Neural cell (in vitro differentiated cells): Measurements from ENCODE around the gene TUB. TPM values are rescaled to one million over a fixed set of nuclear protein-coding genes. Genes with fewer than 3 reads are reported as not detected.

Experiments
- H2AFZ ChIP-seq: fragments of 200-600, 300-800 bp; sonication (generic), shearing (Covaris generic); 2 replicates; pipeline ENCODE4 v1.6.0; 2014; ENCODE audit warnings: low read depth, mild to moderate bottlenecking, antibody characterized with exemption, low read length, moderate library complexity
- H3F3A ChIP-seq: fragments of 200-600 bp; shearing (Covaris generic); 2 replicates; pipeline ENCODE4 v1.6.1; 2016; ENCODE audit warnings: mild to moderate bottlenecking, moderate library complexity, mixed read lengths, antibody characterized with exemption, low read length; ENCODE audit not compliant: insufficient read depth, poor library complexity, severe bottlenecking
- H3K27ac ChIP-seq: fragments of 200-600, 300-800 bp; sonication (generic), shearing (Covaris generic); 2 replicates; pipeline ENCODE4 v1.5.1; 2014; ENCODE audit warnings: mild to moderate bottlenecking, low read length, moderate library complexity
- H3K27me3 ChIP-seq: fragments of 300-800, 200-600 bp; sonication (generic), shearing (Covaris generic); 2 replicates; pipeline ENCODE4 v1.6.0; 2014; ENCODE audit warnings: mild to moderate bottlenecking, low read depth, low read length, moderate library complexity; ENCODE audit not compliant: insufficient read depth
- H3K36me3 ChIP-seq: fragments of 300-800, 200-600 bp; sonication (generic), shearing (Covaris generic); 2 replicates; pipeline ENCODE4 v1.5.1; 2014; ENCODE audit warnings: mild to moderate bottlenecking, antibody characterized with exemption, low read length, moderate library complexity; ENCODE audit not compliant: insufficient read depth
- H3K4me2 ChIP-seq: fragments of 300-800, 200-600 bp; sonication (generic), shearing (Covaris generic); 2 replicates; pipeline ENCODE4 v1.6.0; 2014; ENCODE audit warnings: mild to moderate bottlenecking, low read length
- H3K4me3 ChIP-seq: fragments of 300-800, 200-600 bp; sonication (generic), shearing (Covaris generic); 2 replicates; pipeline ENCODE4 v1.5.1; 2014; ENCODE audit warnings: mild to moderate bottlenecking, low read length, moderate library complexity
- H3K79me2 ChIP-seq: fragments of 200-600 bp; shearing (Covaris generic); replicated peaks from 2 replicates; pipeline ENCODE4 v1.6.0; 2014; ENCODE audit warnings: mild to moderate bottlenecking, low read length, moderate library complexity; ENCODE audit not compliant: insufficient read depth
- H3K9ac ChIP-seq: fragments of 300-800, 200-600 bp; sonication (generic), shearing (Covaris generic); 2 replicates; pipeline ENCODE4 v1.6.1; 2016; ENCODE audit warnings: mild to moderate bottlenecking, low read length, mixed read lengths
- H3K9me2 ChIP-seq: fragments of 200-600 bp; shearing (Covaris generic); 2 replicates; pipeline ENCODE4 v1.6.1; 2016; ENCODE audit warnings: mild to moderate bottlenecking, low read length, mixed read lengths; ENCODE audit not compliant: insufficient read depth
- H3K9me3 ChIP-seq: fragments of 200-600, 300-800 bp; sonication (generic), shearing (Covaris generic); 2 replicates; pipeline ENCODE4 v1.6.1; 2016; ENCODE audit warnings: mild to moderate bottlenecking, mixed run types, low read length, moderate library complexity, mixed read lengths
- H4K20me1 ChIP-seq: fragments of 200-600 bp; shearing (Covaris generic); 2 replicates; pipeline ENCODE4 v1.6.1; 2016; ENCODE audit warnings: mild to moderate bottlenecking, mixed run types; ENCODE audit not compliant: insufficient read depth
- EP300 ChIP-seq: fragments of 450-650 bp; conservative IDR thresholded peaks from 2 replicates; pipeline ENCODE4 v1.6.1; 2014; ENCODE audit warnings: antibody characterized with exemption, mild to moderate bottlenecking, moderate library complexity; ENCODE audit not compliant: poor library complexity, severe bottlenecking
- EZH2 ChIP-seq: fragments of 200-600, 300-800 bp; shearing (Covaris generic), sonication (generic); IDR thresholded peaks from 2 replicates; pipeline ENCODE4 v1.6.1; 2014; ENCODE audit warnings: antibody characterized with exemption, low read length, borderline replicate concordance, mild to moderate bottlenecking; ENCODE audit not compliant: insufficient read depth, poor library complexity, severe bottlenecking
- MXI1 ChIP-seq: fragments of 450-650 bp; conservative IDR thresholded peaks from 2 replicates; pipeline ENCODE4 v1.6.1; 2014; ENCODE audit warnings: antibody characterized with exemption, mild to moderate bottlenecking; ENCODE audit not compliant: poor library complexity, severe bottlenecking
- POLR2AphosphoS5 ChIP-seq: IDR thresholded peaks from 2 replicates; pipeline ENCODE4 v1.6.1; 2012
- RAD21 ChIP-seq: fragments of 450-650 bp; conservative IDR thresholded peaks from 2 replicates; pipeline ENCODE4 v1.6.1; 2014; ENCODE audit warnings: antibody characterized with exemption, mild to moderate bottlenecking, moderate library complexity
- REST ChIP-seq: IDR thresholded peaks from 2 replicates; pipeline ENCODE4 v1.6.1; 2012; ENCODE audit warnings: borderline replicate concordance
- SMC3 ChIP-seq: fragments of 450-650 bp; conservative IDR thresholded peaks from 2 replicates; pipeline ENCODE4 v1.6.1; 2014; ENCODE audit warnings: antibody characterized with exemption, mild to moderate bottlenecking, moderate library complexity; ENCODE audit not compliant: poor library complexity
- TAF1 ChIP-seq: IDR thresholded peaks from 2 replicates; pipeline ENCODE4 v1.6.1; 2012; ENCODE audit warnings: low read depth
- polyA plus RNA-seq: library from polyadenylated mRNA; depleted of rRNA; stranded (reverse); fragments of >200 nt; gene quantifications from 2 replicates; pipeline ENCODE4 v1.2.3, GENCODE V29; 2014
- TF ChIP-seq, protein P1 (sequence below): fragments of 450-650 bp; IDR thresholded peaks from 2 replicates; pipeline ENCODE4 v1.5.1; 2014; ENCODE audit warnings: antibody characterized with exemption, mild to moderate bottlenecking, moderate library complexity; ENCODE audit not compliant: poor library complexity, severe bottlenecking

The TUB gene
- polyA plus RNA-seq, 1 donor from 2014 or later: 125 TPM

- Histone ChIP-seq H3K9ac (no peak overlapping the region), H3K4me3 (no peak overlapping the region), H3K79me2 (no peaks in the 10 kb centered on the region), H3K27me3 (no peaks in the 10 kb centered on the region), H3K9me3 (no peaks in the 10 kb centered on the region), H3F3A (no peaks in the 10 kb centered on the region), H4K20me1 (no peaks in the 10 kb centered on the region), H3K36me3 (no peaks in the 10 kb centered on the region), H3K4me2 (no peak overlapping the region), H3K27ac (no peak overlapping the region), H3K9me2 (no peaks in the 10 kb centered on the region), H2AFZ (no peak overlapping the region)
- TF ChIP-seq, protein P1, sequence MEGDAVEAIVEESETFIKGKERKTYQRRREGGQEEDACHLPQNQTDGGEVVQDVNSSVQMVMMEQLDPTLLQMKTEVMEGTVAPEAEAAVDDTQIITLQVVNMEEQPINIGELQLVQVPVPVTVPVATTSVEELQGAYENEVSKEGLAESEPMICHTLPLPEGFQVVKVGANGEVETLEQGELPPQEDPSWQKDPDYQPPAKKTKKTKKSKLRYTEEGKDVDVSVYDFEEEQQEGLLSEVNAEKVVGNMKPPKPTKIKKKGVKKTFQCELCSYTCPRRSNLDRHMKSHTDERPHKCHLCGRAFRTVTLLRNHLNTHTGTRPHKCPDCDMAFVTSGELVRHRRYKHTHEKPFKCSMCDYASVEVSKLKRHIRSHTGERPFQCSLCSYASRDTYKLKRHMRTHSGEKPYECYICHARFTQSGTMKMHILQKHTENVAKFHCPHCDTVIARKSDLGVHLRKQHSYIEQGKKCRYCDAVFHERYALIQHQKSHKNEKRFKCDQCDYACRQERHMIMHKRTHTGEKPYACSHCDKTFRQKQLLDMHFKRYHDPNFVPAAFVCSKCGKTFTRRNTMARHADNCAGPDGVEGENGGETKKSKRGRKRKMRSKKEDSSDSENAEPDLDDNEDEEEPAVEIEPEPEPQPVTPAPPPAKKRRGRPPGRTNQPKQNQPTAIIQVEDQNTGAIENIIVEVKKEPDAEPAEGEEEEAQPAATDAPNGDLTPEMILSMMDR: no peak
- TF ChIP-seq POLR2AphosphoS5 (no peak), MXI1 (no peak), TAF1 (no peak), REST (no peak), EZH2 (no peak), RAD21 (no peak), SMC3 (no peak), EP300 (no peak)
Observed at GRCh38 chr11:8061555-8062428, 19.2 kb upstream of the TUB start.

- no peak overlapping the region for H3K4me2 ChIP-seq
- no peak overlapping the region for H3K9ac ChIP-seq
- H3K79me2 ChIP-seq: no peaks in the 10 kb centered on the region
- H3K9me3 ChIP-seq: no peaks in the 10 kb centered on the region
- H3K27ac ChIP-seq: no peak overlapping the region
- H4K20me1 ChIP-seq: no peaks in the 10 kb centered on the region
- H3K4me3 ChIP-seq: no peak overlapping the region
- H3K36me3 ChIP-seq: no peaks in the 10 kb centered on the region
- H3K27me3 ChIP-seq: no peaks in the 10 kb centered on the region
- H3F3A ChIP-seq: no peaks in the 10 kb centered on the region
- TF ChIP-seq EZH2: no peak
- no peak overlapping the region for H2AFZ ChIP-seq
- no peaks in the 10 kb centered on the region for H3K9me2 ChIP-seq
Observed at GRCh38 chr11:8062781-8063257, 18.2 kb upstream of the TUB start.
